ENCODE results near the gene TMED9.

The TMED9 gene

DNA sequence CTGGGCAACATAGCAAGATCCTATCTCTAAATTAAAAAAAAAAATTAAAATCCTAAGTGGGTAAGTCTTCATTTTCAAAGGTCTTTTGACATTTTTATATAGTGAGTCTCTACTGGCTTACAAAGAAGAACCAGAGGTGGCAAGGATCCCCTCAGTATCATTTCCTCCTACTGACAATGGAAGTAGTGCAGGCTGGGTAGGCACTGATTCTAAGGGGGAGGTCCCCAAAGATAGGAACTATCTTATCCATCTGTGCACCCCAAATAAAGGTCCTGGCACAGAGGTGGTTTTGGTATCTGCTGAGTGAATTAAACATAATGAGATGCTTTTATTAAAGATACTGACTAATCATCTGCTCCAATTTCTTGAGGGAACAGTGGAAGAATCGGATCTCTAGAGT, 41.9 kb upstream of the TMED9 start:
- no peak overlapping the region for H3K27ac ChIP-seq
- no peak overlapping the region for H3K4me3 ChIP-seq
- TF ChIP-seq, protein P1, sequence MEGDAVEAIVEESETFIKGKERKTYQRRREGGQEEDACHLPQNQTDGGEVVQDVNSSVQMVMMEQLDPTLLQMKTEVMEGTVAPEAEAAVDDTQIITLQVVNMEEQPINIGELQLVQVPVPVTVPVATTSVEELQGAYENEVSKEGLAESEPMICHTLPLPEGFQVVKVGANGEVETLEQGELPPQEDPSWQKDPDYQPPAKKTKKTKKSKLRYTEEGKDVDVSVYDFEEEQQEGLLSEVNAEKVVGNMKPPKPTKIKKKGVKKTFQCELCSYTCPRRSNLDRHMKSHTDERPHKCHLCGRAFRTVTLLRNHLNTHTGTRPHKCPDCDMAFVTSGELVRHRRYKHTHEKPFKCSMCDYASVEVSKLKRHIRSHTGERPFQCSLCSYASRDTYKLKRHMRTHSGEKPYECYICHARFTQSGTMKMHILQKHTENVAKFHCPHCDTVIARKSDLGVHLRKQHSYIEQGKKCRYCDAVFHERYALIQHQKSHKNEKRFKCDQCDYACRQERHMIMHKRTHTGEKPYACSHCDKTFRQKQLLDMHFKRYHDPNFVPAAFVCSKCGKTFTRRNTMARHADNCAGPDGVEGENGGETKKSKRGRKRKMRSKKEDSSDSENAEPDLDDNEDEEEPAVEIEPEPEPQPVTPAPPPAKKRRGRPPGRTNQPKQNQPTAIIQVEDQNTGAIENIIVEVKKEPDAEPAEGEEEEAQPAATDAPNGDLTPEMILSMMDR (IDR thresholded peaks at IDR 0.05), result no peak
- DNase-seq (ENCODE audit: low spot score), result no peak

DNA sequence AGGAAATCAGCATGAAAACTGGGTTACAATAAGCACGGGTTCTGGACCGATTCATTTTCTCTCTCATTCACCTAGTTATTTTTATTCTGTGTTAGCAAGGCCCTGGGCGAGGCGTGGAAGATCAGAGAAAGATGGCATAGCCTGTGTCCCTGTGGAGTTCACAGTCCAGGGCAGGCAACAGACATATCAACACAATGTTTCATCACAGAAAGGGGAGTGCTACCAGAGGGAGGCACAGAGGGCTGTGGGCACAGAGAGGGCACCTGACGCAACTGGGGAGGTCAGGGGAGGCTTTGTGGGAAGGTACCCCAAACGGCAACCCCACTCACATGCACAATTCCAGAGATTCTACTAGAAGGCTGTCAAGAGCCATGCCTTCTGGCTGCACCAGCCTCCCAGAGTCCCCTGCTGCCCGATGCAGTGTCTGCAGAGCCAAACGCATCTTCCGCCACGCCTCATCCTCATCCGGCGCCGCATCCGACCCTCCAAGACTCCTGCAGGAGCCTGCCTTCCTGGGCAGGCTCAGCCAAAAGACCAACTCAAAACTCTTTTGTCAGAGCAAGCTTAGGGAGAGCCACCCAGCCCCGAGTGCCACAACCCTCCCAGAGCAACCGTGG, 39.1 kb upstream of the TMED9 start:
- peak overlapping the region; percentile 59 to 92 for H3K27ac ChIP-seq
- DNase-seq (ENCODE audit: low spot score), result no peak
- peak overlapping the region; percentile 99 for H3K4me3 ChIP-seq
- TF ChIP-seq, protein P1 (IDR thresholded peaks at IDR 0.05), result no peak

DNA sequence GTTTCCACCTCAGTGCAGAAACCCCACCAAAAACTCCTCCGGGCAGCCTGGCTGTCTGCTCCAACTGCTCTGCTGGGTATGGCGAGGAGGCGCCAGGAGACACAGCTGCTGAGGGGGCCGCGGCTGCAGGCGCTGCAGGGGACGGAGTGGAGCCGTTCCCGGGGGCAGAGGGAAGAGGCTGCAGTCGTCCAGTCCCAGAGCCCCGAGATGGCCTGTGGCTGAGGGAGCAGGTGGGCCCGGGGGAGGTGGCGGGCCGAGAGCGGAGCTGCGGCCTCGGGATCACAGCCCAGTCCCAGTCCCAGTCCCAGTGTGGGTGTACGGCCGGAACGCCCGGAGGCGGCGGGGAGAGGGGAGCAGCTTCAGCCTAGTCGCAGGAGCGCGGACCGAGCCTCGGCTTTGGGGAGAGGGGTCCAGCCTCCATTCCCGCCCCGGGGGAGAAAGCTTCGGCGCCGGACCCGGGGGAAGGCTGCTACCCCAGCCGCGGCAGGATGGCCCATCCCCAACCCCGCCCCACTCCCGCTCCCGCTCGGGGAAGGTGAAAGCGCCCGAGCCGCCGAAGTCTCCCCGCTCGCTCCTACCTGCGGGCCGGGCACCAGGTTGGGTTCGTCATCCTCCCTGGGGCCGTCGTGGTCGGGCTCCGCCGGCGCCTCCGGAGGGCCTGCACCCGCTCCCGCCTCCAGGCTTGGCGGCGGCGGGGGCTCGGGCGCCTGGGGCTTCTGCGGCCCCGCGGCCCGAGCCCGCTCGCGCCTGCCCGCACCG, 38.2 kb upstream of the TMED9 start:
- TF ChIP-seq, protein P1 (IDR thresholded peaks at IDR 0.05), result no peak
- no peak for DNase-seq (ENCODE audit: low spot score)
- H3K4me3 ChIP-seq, result peak overlapping the region; percentile 99
- peak overlapping the region; percentile 59 to 92 for H3K27ac ChIP-seq

DNA sequence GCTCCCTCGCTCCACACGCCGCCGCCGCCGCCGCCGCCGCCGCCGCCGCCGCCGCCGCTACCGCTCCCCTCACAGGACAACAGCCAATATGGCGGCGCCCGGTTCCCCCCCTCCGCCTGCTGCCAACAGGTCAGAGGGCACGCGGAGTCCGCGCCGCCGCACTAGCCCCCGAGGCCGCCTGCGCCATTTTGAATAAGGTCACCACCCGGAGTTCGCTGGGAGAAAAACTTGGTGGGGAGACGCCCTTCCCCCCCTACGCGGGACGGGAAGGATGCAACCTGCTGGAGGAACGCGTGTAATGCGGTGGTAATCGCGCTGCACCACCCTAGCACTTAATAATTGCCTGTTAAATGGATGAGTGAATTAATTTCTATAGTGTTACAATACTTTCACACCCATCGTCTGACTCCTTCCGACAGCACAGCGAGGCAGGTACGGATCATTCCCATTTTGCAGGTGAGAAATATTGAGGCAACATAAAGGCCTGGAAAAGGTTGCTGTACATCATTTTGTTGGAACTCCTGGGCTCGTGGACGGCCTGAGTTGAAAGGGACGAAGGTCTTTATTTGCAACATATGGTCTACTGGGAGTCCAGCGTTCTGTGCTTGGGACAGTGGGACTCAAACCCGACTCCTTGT, 37.4 kb upstream of the TMED9 start, which contains the start of gene FAM193B:
TSS of gene FAM193B (minus strand) at position 90 of the 638 bp plus-strand sequence. CDS start 105 bp downstream, outside the sequence.
- Histone ChIP-seq H3K4me3 (peak within 1 kb of the TSS; percentile 99), H3K27ac (peak within 1 kb of the TSS; percentile 59 to 92)
- DNase-seq (ENCODE audit: low spot score), result peak; percentile 97
- TF ChIP-seq, protein P1 (IDR thresholded peaks at IDR 0.05), result no peak

DNA sequence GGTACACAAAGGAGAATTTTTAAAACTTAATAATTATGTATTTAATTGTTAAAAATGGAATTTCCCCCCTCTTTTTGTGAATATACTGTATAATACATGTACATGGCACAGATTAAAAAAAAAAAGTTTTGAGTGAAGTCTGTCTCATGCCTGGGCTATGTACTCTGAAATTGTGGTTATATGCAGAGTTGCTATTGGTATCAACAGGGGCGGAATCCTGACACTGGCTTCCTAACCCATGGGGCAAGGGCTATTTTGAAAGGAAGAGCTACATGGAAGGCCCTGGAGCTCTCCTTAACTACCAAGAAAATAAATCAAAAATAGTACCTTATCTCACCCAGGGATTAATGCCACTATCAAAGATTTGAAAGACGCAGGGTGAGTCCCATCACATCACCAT, 36.8 kb upstream of the TMED9 start:
- Histone ChIP-seq H3K27ac (no peak overlapping the region), H3K4me3 (no peak overlapping the region)
- DNase-seq (ENCODE audit: low spot score), result no peak
- TF ChIP-seq, protein P1 (IDR thresholded peaks at IDR 0.05), result no peak

DNA sequence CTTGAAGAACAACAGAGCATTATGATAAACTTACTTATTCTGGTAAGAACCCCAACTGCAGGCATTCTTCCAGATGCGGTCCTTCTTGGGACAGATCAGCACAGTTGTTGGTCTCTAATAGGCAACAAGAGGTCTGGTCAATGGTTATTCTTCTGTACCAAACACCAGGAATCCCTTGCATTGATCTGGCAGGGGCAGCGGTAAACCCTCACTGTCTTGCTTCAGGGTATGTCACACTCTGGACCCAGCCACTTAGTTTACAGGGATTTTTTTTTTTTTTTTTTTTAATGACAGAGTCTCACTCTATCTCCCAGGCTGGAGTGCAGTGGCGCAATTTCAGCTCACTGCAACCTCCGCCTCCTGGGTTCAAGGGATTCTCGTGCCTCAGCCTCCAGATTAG, 36.3 kb upstream of the TMED9 start:
- TF ChIP-seq, protein P1 (IDR thresholded peaks at IDR 0.05), result no peak
- Histone ChIP-seq H3K27ac (no peak overlapping the region), H3K4me3 (no peak overlapping the region)
- no peak for DNase-seq (ENCODE audit: low spot score)

Data from coronary artery (tissue), 2 donors.